GM13976 (cell line): ENCODE results near the gene BEAN1.
"Not testable (repeated sequence)": the region's sequence is repeated elsewhere in the genome, so short reads cannot be mapped to it uniquely, and the experiment has no call there.

Experiments used
- DNase-seq: peaks from one replicate; pipeline ENCODE4 v3.0.0; 2012; ENCODE audit warnings: low spot score
- in situ Hi-C: fragments of 300-500 bp; cut with MboI; formaldehyde crosslinking; loops from one replicate; pipeline ENCODE4 v1.12.0; 2022; ENCODE audit warnings: low sequenced_read_pairs, mixed read lengths, inconsistent platforms; ENCODE audit not compliant: unreplicated experiment
- TF ChIP-seq, protein P1 (sequence below): IDR thresholded peaks from 2 replicates; pipeline ENCODE4 v1.5.1; 2012; ENCODE audit warnings: borderline replicate concordance, mild to moderate bottlenecking; ENCODE audit not compliant: insufficient read depth; ENCODE audit errors: extremely low read depth, missing control alignments, control extremely low read depth

The BEAN1 gene

GRCh38 chr16:66494916-66495315 is 67.8 kb downstream of the BEAN1 start:
- DNase-seq, result no peak
- TF ChIP-seq, protein P1, sequence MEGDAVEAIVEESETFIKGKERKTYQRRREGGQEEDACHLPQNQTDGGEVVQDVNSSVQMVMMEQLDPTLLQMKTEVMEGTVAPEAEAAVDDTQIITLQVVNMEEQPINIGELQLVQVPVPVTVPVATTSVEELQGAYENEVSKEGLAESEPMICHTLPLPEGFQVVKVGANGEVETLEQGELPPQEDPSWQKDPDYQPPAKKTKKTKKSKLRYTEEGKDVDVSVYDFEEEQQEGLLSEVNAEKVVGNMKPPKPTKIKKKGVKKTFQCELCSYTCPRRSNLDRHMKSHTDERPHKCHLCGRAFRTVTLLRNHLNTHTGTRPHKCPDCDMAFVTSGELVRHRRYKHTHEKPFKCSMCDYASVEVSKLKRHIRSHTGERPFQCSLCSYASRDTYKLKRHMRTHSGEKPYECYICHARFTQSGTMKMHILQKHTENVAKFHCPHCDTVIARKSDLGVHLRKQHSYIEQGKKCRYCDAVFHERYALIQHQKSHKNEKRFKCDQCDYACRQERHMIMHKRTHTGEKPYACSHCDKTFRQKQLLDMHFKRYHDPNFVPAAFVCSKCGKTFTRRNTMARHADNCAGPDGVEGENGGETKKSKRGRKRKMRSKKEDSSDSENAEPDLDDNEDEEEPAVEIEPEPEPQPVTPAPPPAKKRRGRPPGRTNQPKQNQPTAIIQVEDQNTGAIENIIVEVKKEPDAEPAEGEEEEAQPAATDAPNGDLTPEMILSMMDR, result no peak
- in situ Hi-C loops, result loop anchor here (5.0 kb wide), 1 partner anchor 73 kb away; no protein-coding TSS in a partner anchor

DNA sequence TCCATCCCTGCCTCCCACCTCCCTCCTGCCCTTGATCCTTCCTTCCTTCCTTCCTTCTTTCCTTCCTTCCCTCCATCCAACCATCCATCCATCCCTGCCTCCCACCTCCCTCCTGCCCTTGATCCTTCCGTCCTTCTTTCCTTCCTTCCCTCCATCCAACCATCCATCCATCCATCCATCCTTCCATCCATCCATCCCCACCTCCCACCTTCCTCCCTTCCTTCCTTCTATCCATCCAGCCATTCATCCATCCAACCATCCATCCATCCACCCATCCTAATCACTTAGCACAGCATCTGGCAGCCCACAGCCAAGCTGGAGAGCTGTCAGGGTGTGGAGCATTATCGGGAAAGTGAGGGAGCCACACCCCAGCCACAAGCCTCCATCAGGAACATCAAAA is 68.3 kb downstream of the BEAN1 start:
- in situ Hi-C loops, result no loop called here
- TF ChIP-seq, protein P1, result no peak
- DNase-seq, result no peak

DNA sequence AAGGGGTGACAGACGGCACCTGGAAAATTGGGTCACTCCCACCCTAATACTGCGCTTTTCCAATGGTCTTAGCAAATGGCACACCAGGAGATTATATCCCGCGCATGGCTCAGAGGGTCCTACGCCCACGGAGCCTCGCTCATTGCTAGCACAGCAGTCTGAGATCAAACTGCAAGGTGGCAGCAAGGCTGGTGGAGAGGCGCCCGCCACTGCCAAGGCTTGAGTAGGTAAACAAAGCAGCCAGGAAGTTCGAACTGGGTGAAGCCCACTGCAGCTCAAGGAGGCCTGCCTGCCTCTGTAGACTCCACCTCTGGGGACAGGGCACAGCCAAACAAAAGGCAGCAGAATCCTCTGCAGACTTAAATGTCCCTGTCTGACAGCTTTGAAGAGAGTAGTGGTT is 69.1 kb downstream of the BEAN1 start:
- in situ Hi-C loops, DNase-seq: not testable (repeated sequence)

- in situ Hi-C loops, DNase-seq: not testable (repeated sequence)
Observed at GRCh38 chr16:66497921-66498320, 70.8 kb downstream of the BEAN1 start.

DNA sequence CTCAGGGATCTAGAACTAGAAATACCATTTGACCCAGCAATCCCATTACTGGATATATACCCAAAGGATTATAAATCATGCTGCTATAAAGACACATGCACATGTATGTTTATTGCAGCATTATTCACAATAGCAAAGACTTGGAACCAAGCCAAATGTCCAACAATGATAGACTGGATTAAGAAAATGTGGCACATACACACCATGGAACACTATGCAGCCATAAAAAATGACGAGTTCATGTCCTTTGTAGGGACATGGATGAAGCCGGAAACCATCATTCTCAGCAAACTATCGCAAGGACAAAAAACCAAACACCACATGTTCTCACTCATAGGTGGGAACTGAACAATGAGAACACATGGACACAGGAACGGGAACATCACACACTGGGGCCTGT is 74.5 kb downstream of the BEAN1 start:
- DNase-seq, in situ Hi-C loops: not testable (repeated sequence)

GRCh38 chr16:66502020-66502913 is 75.2 kb downstream of the BEAN1 start:
- TF ChIP-seq, protein P1, result no peak
- in situ Hi-C loops, result no loop called here

GRCh38 chr16:66503030-66503429 is 75.9 kb downstream of the BEAN1 start:
- TF ChIP-seq, protein P1, result no peak
- in situ Hi-C loops, result no loop called here
- no peak for DNase-seq

More at GRCh38 chr16:66502020-66502913, 75.2 kb downstream of the BEAN1 start:
- no peak for DNase-seq

DNA sequence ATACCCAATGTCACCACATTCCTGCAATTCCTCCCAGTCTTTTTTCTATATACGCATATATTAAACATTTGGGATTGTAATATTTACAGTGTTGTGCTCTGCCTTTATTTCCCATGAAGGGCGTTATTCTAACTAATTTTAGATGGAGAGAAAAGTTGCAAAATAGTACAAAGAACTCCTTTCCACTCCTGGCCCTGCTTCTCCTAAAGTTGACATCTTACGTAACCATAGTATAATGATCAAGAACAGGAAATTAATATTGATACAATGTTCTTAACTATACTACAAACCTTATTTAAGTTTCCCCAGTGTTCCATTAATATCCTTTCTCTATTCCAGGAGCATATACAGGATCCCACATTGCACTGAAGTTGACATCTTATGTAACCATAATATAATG is 76.5 kb downstream of the BEAN1 start:
- TF ChIP-seq, protein P1, result no peak
- DNase-seq, result no peak
- in situ Hi-C loops, result no loop called here
